Uterus (tissue), 4 donors: ENCODE measurements around the gene DRC3. TPM values are rescaled to one million over a fixed set of nuclear protein-coding genes. Genes with fewer than 3 reads are reported as not detected.

Experiments
- DNase-seq, 2 donors: peaks; one replicate each; pipeline ENCODE4 v3.0.0-alpha.2; 2019 to 2020
- H3K27ac ChIP-seq, 2 donors: fragments of 200-600 bp; sonication (generic); 1 replicate in 1 of 2; 2 replicates in 1 of 2; pipeline ENCODE4 v1.5.1; 2016 to 2018
- H3K27me3 ChIP-seq, 2 donors: fragments of 200-600 bp; sonication (generic); one replicate each; pipeline ENCODE4 v1.5.1; 2018 to 2019; ENCODE audit warnings: control low read depth in 1 of 2
- H3K36me3 ChIP-seq, 2 donors: fragments of 200-600 bp; sonication (generic); one replicate each; pipeline ENCODE4 v1.5.1; 2019; ENCODE audit warnings: control low read depth in 1 of 2
- H3K4me1 ChIP-seq, 2 donors: fragments of 200-600 bp; sonication (generic); one replicate each; pipeline ENCODE4 v1.5.1; 2018 to 2019; ENCODE audit warnings: control low read depth in 1 of 2
- H3K4me3 ChIP-seq, 2 donors: fragments of 200-600 bp; sonication (generic); 1 replicate in 1 of 2; 2 replicates in 1 of 2; pipeline ENCODE4 v1.5.1; 2018 to 2019; ENCODE audit warnings: mild to moderate bottlenecking in 1 of 2
- H3K9me3 ChIP-seq, 2 donors: fragments of 200-600 bp; sonication (generic); one replicate each; pipeline ENCODE4 v1.5.1; 2019; ENCODE audit warnings: control low read depth in 1 of 2
- POLR2A ChIP-seq, 2 donors: fragments of 450-650 bp; IDR thresholded peaks; one replicate each; pipeline ENCODE4 v1.6.1; 2016; ENCODE audit warnings: antibody characterized with exemption in 2 of 2, mild to moderate bottlenecking in 1 of 2, moderate library complexity in 1 of 2
- intact Hi-C: fragments of 100-400 bp; cut with DNase I; formaldehyde crosslinking; loops from one replicate; pipeline ENCODE4 v1.15.1; 2023; ENCODE audit warnings: low total_unique reads
- total RNA-seq, 4 donors: library from RNA; depleted of rRNA in 3 of 4; stranded (reverse); fragments of >200 nt in 3 of 4; gene quantifications; one replicate each; pipeline versions ENCODE4 v1.1.0 to v1.2.4, GENCODE V29; 2014 to 2023
- TF ChIP-seq, protein P1 (sequence below), 4 experiments: fragments of 200-600 bp in 2 of 4; fragments of 450-650 bp in 2 of 4; sonication (generic) in 2 of 4; IDR thresholded peaks; one replicate each; pipeline ENCODE4 v1.5.1; 2016 to 2019; ENCODE audit warnings: antibody characterized with exemption in 4 of 4, mild to moderate bottlenecking in 2 of 4, moderate library complexity in 1 of 4
- donor health status: DM: yes; HTN: yes; CAD: no.

DRC3 gene
- total RNA-seq, 4 donors from 2014 or later, result 7.7 to 18.5 (median 13.6) TPM

GRCh38 chr17:17987187-17987896 is 14.7 kb downstream of the DRC3 start:
- no peaks in the 10 kb centered on the region for H3K27me3 ChIP-seq
- H3K4me3 ChIP-seq, result no peak overlapping the region
- H3K36me3 ChIP-seq, result no peaks in the 10 kb centered on the region
- TF ChIP-seq, protein P1, sequence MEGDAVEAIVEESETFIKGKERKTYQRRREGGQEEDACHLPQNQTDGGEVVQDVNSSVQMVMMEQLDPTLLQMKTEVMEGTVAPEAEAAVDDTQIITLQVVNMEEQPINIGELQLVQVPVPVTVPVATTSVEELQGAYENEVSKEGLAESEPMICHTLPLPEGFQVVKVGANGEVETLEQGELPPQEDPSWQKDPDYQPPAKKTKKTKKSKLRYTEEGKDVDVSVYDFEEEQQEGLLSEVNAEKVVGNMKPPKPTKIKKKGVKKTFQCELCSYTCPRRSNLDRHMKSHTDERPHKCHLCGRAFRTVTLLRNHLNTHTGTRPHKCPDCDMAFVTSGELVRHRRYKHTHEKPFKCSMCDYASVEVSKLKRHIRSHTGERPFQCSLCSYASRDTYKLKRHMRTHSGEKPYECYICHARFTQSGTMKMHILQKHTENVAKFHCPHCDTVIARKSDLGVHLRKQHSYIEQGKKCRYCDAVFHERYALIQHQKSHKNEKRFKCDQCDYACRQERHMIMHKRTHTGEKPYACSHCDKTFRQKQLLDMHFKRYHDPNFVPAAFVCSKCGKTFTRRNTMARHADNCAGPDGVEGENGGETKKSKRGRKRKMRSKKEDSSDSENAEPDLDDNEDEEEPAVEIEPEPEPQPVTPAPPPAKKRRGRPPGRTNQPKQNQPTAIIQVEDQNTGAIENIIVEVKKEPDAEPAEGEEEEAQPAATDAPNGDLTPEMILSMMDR (IDR thresholded peaks at IDR 0.05), result no peak
- no peak for TF ChIP-seq POLR2A (IDR thresholded peaks at IDR 0.05)
- DNase-seq, result no peak
- H3K27ac ChIP-seq, result no peak overlapping the region
- intact Hi-C loops, result no loop called here
- no peaks in the 10 kb centered on the region for H3K9me3 ChIP-seq
- no peaks in the 10 kb centered on the region for H3K4me1 ChIP-seq

- no peaks in the 10 kb centered on the region for H3K36me3 ChIP-seq
- H3K4me3 ChIP-seq, result no peak overlapping the region
- TF ChIP-seq POLR2A (IDR thresholded peaks at IDR 0.05), result no peak
- TF ChIP-seq, protein P1 (IDR thresholded peaks at IDR 0.05), result no peak
These were observed 15.2 kb downstream of the DRC3 start for GRCh38 chr17:17987901-17988300.

GRCh38 chr17:17988427-17988945 is 15.8 kb downstream of the DRC3 start:
- Histone ChIP-seq H3K4me1 (no peaks in the 10 kb centered on the region), H3K36me3 (no peaks in the 10 kb centered on the region), H3K9me3 (no peaks in the 10 kb centered on the region), H3K27ac (no peak overlapping the region), H3K27me3 (no peaks in the 10 kb centered on the region), H3K4me3 (no peak overlapping the region)
- intact Hi-C loops, result no loop called here
- DNase-seq, result no peak
- TF ChIP-seq, protein P1 (IDR thresholded peaks at IDR 0.05), result no peak
- TF ChIP-seq POLR2A (IDR thresholded peaks at IDR 0.05), result no peak

More at GRCh38 chr17:17987901-17988300, 15.2 kb downstream of the DRC3 start:
- Histone ChIP-seq H3K27me3 (no peaks in the 10 kb centered on the region), H3K9me3 (no peaks in the 10 kb centered on the region), H3K4me1 (no peaks in the 10 kb centered on the region), H3K27ac (no peak overlapping the region)
- DNase-seq, result no peak
- intact Hi-C loops, result no loop called here

DNA sequence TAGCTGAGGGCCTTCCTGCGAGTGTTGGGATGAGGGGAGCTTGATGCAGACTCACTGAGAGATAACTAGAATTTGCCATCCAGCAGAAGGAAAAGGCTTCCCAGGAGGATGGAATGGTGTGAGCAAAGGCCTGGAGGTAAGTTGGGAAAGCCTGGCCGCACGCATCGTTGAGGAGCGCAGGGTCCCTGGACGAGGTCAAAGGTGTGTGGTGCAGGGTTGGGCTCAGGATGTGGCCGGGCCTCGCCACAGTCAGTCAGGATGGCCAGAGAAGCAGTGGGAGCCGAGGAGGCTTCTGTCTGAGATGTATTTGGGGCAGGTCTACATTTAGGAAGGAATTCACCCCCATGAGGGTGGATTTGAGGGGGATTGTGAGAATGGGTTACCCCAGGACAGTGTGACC is 16.4 kb downstream of the DRC3 start:
- Histone ChIP-seq H3K4me1 (no peaks in the 10 kb centered on the region), H3K36me3 (no peaks in the 10 kb centered on the region), H3K27ac (no peak overlapping the region), H3K9me3 (no peaks in the 10 kb centered on the region), H3K4me3 (no peak overlapping the region), H3K27me3 (no peaks in the 10 kb centered on the region)
- no peak for DNase-seq
- no peak for TF ChIP-seq POLR2A (IDR thresholded peaks at IDR 0.05)
- TF ChIP-seq, protein P1 (IDR thresholded peaks at IDR 0.05), result no peak
- intact Hi-C loops, result no loop called here

GRCh38 chr17:17989618-17990017 is 17.0 kb downstream of the DRC3 start:
- H3K27ac ChIP-seq, result no peak overlapping the region
- H3K9me3 ChIP-seq, result no peaks in the 10 kb centered on the region
- intact Hi-C loops, result no loop called here
- TF ChIP-seq, protein P1 (IDR thresholded peaks at IDR 0.05), result no peak
- no peak for TF ChIP-seq POLR2A (IDR thresholded peaks at IDR 0.05)
- no peaks in the 10 kb centered on the region for H3K4me1 ChIP-seq
- DNase-seq, result no peak
- no peaks in the 10 kb centered on the region for H3K27me3 ChIP-seq
- no peak overlapping the region for H3K4me3 ChIP-seq
- H3K36me3 ChIP-seq, result no peaks in the 10 kb centered on the region
